ENCODE measurements around the gene NKX6-1. TPM values are rescaled to one million over a fixed set of nuclear protein-coding genes. Genes with fewer than 3 reads are reported as not detected.

Gene NKX6-1
- total RNA-seq, 1 experiment from 2014 or later: 0.09 TPM

- Histone ChIP-seq H4K20me1 (ENCODE audit: control insufficient read depth, insufficient read depth, insufficient read length) (no peaks in the 10 kb centered on the region), H2BK12ac (ENCODE audit: insufficient read length, low read depth, low read length) (no peak overlapping the region), H3K79me2 (ENCODE audit: insufficient read depth, low read length) (no peaks in the 10 kb centered on the region), H2AK5ac (ENCODE audit: insufficient read length, low read length) (no peak overlapping the region), H3K18ac (ENCODE audit: insufficient read length, low read depth, low read length) (no peak overlapping the region), H3K4ac (ENCODE audit: low read depth, low read length) (no peak overlapping the region), H2BK120ac (ENCODE audit: low read depth, low read length, poor library complexity, severe bottlenecking) (no peak overlapping the region), H2AFZ (ENCODE audit: low read length) (no peak overlapping the region), H3K27me3 (ENCODE audit: insufficient read depth, low read length) (no peaks in the 10 kb centered on the region), H4K8ac (replicated peaks; ENCODE audit: insufficient read length, low read depth, low read length) (no peak overlapping the region), H3K4me2 (ENCODE audit: insufficient read depth, insufficient read length, low read length) (no peak overlapping the region), H2BK20ac (ENCODE audit: low read depth, low read length, poor library complexity, severe bottlenecking) (no peak overlapping the region), H3K9me3 (ENCODE audit: control insufficient read depth, low read depth, low read length) (no peaks in the 10 kb centered on the region), H3K14ac (ENCODE audit: insufficient read depth, low read length) (no peak overlapping the region), H3K4me1 (ENCODE audit: insufficient read depth, low read length) (no peaks in the 10 kb centered on the region), H2BK15ac (ENCODE audit: low read depth, low read length) (no peak overlapping the region), H3K27ac (ENCODE audit: insufficient read length, low read depth, low read length) (no peak overlapping the region), H3K23me2 (ENCODE audit: insufficient read length, low read depth, low read length, poor library complexity, severe bottlenecking) (no peaks in the 10 kb centered on the region), H3T11ph (ENCODE audit: low read length) (no peak overlapping the region), H2BK5ac (ENCODE audit: insufficient read length, low read length) (no peak overlapping the region), H3K56ac (ENCODE audit: insufficient read length, low read depth, low read length) (no peak overlapping the region), H4K91ac (ENCODE audit: insufficient read length, low read depth, low read length) (no peak overlapping the region), H3K79me1 (ENCODE audit: insufficient read depth, low read depth, low read length, poor library complexity, severe bottlenecking) (no peaks in the 10 kb centered on the region), H4K5ac (ENCODE audit: insufficient read length, low read depth, low read length) (no peak overlapping the region), H3K9ac (ENCODE audit: extremely low read depth, insufficient read length, low read length) (no peak overlapping the region), H3K23ac (ENCODE audit: insufficient read length, low read depth, low read length) (no peak overlapping the region)
- Mint-ChIP-seq H3K4me3 (no peak overlapping the region), H3K27ac (no peak overlapping the region), H3K27me3 (ENCODE audit: low read depth) (peaks cover 3% of the 10 kb centered on the region), H3K4me1 (peaks cover 19% of the 10 kb centered on the region in 2 experiments), H3K36me3 (ENCODE audit: insufficient read depth in 1 of 3, low read depth in 3 of 3) (no peaks in the 10 kb centered on the region), H3K9me3 (no peaks in the 10 kb centered on the region)
- WGBS (ENCODE audit: extremely low coverage, insufficient read length, low lambda C conversion rate): no CpG with 5 or more reads among the region's 4 CpGs
- no peak for TF ChIP-seq CTCF (conservative IDR thresholded peaks at IDR 0.05)
- no peak for DNase-seq
Observed at GRCh38 chr4:84456157-84456556, 42.9 kb downstream of the NKX6-1 start.
